Stimulated activated CD4-positive, alpha-beta T cell treated with anti-CD3 and anti-CD28 coated beads, Interleukin-2, amount 100 ng/mL, for 48 hours (primary cell): ENCODE data around the gene SEMG2.

Source experiments
- DNase-seq, 2 donors: peaks; one replicate each; pipeline ENCODE4 v3.0.0-alpha.2; 2020

Gene SEMG2

GRCh38 chr20:45230631-45231030 is 9.5 kb downstream of the SEMG2 start:
- DNase-seq: no peak

- no peak for DNase-seq
Measured at GRCh38 chr20:45235995-45236394, 14.8 kb downstream of the SEMG2 start.

GRCh38 chr20:45238139-45238538 is 17.0 kb downstream of the SEMG2 start:
- no peak for DNase-seq

GRCh38 chr20:45246109-45246508 is 24.9 kb downstream of the SEMG2 start:
- no peak for DNase-seq

- no peak for DNase-seq
Measured at GRCh38 chr20:45247865-45248264, 26.7 kb downstream of the SEMG2 start.

- DNase-seq: no peak
Measured at GRCh38 chr20:45248609-45249008, 27.4 kb downstream of the SEMG2 start.

- DNase-seq: no peak
Measured at GRCh38 chr20:45251884-45252560, 30.8 kb downstream of the SEMG2 start.

GRCh38 chr20:45253261-45253660 is 32.1 kb downstream of the SEMG2 start:
- no peak for DNase-seq

GRCh38 chr20:45254383-45255262 is 33.5 kb downstream of the SEMG2 start, which contains the start of gene SLPI:
Gene SLPI (minus strand): TSS chr20:45254564. CDS start chr20:45254543, 21 bp downstream.
- no peak for DNase-seq

GRCh38 chr20:45257161-45257560 is 36.0 kb downstream of the SEMG2 start:
- no peak for DNase-seq

GRCh38 chr20:45257711-45258110 is 36.5 kb downstream of the SEMG2 start:
- DNase-seq: no peak

- no peak for DNase-seq
Measured at GRCh38 chr20:45258259-45258658, 37.1 kb downstream of the SEMG2 start.

- no peak for DNase-seq
Measured at GRCh38 chr20:45258664-45259063, 37.5 kb downstream of the SEMG2 start.

GRCh38 chr20:45263556-45264266 is 42.5 kb downstream of the SEMG2 start:
- DNase-seq: no peak

- no peak for DNase-seq
Measured at GRCh38 chr20:45266977-45267376, 45.8 kb downstream of the SEMG2 start.

- no peak for DNase-seq
Measured at GRCh38 chr20:45268531-45268930, 47.4 kb downstream of the SEMG2 start.

- DNase-seq: no peak
Measured at GRCh38 chr20:45269056-45269455, 47.9 kb downstream of the SEMG2 start.

- no peak for DNase-seq
Measured at GRCh38 chr20:45269754-45270270, 48.6 kb downstream of the SEMG2 start.
